HG03439 (cell line): ENCODE data around the gene TJP2.

Experiments
- ATAC-seq: cut with Tn5 transposase; IDR thresholded peaks from one replicate; pipeline ENCODE4 v1.9.1; 2021; ENCODE audit warnings: mild to moderate bottlenecking, moderate library complexity; ENCODE audit not compliant: unreplicated experiment

The TJP2 gene

GRCh38 chr9:69190086-69190862, 16.2 kb downstream of the TJP2 start:
- peak; percentile 75 for ATAC-seq

- ATAC-seq: no peak
These were observed 16.7 kb downstream of the TJP2 start for GRCh38 chr9:69190863-69191181.

GRCh38 chr9:69191231-69191630, 17.2 kb downstream of the TJP2 start:
- no peak for ATAC-seq

- no peak for ATAC-seq
These were observed 18.1 kb downstream of the TJP2 start for GRCh38 chr9:69192214-69192613.

GRCh38 chr9:69193685-69194032, 19.6 kb downstream of the TJP2 start:
- no peak for ATAC-seq

- no peak for ATAC-seq
These were observed 20.8 kb downstream of the TJP2 start for GRCh38 chr9:69194702-69195418.

- no peak for ATAC-seq
These were observed 21.6 kb downstream of the TJP2 start for GRCh38 chr9:69195668-69196067.

GRCh38 chr9:69197687-69198086, 23.6 kb downstream of the TJP2 start:
- no peak for ATAC-seq

GRCh38 chr9:69198521-69199220, 24.6 kb downstream of the TJP2 start:
- no peak for ATAC-seq

GRCh38 chr9:69199769-69200470, 25.8 kb downstream of the TJP2 start:
- ATAC-seq: no peak

GRCh38 chr9:69202556-69202955, 28.5 kb downstream of the TJP2 start:
- ATAC-seq: no peak

- ATAC-seq: no peak
These were observed 30.2 kb downstream of the TJP2 start for GRCh38 chr9:69204326-69204725.

GRCh38 chr9:69204849-69205248, 30.8 kb downstream of the TJP2 start:
- ATAC-seq: no peak

GRCh38 chr9:69206047-69206446, 32.0 kb downstream of the TJP2 start:
- no peak for ATAC-seq

- no peak for ATAC-seq
These were observed 33.4 kb downstream of the TJP2 start for GRCh38 chr9:69207503-69207902.

GRCh38 chr9:69211424-69212036, 37.5 kb downstream of the TJP2 start:
- ATAC-seq: no peak

GRCh38 chr9:69213647-69214046, 39.6 kb downstream of the TJP2 start:
- no peak for ATAC-seq

- no peak for ATAC-seq
These were observed 40.9 kb downstream of the TJP2 start for GRCh38 chr9:69214939-69215338.

GRCh38 chr9:69215774-69216485, 41.9 kb downstream of the TJP2 start:
- ATAC-seq: no peak

GRCh38 chr9:69218166-69218565, 44.1 kb downstream of the TJP2 start:
- no peak for ATAC-seq
